ENCODE results near the gene RFX3.

The RFX3 gene

DNA sequence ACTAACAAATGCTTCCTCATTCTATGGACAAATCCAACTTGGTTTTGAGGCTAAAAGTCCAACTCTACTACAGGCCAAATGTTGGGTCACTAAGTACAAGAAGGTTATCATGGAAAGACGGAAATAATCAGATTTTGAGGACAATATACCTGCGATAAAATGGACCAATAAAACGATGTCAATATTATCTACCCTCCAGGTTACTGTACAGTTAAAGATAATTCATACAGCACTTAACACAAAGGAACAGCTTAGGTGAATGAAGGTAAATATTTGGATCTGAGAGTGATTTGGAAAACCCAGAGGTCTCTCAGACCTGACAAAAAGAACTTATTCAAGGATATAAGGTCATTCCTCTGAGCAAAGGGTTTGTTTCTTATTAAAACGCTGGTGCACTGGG is 352.4 kb downstream of the RFX3 start:
- intact Hi-C loops (cut with DNase I; ENCODE audit: low total_unique reads), result no loop called here
- TF ChIP-seq, protein P1, sequence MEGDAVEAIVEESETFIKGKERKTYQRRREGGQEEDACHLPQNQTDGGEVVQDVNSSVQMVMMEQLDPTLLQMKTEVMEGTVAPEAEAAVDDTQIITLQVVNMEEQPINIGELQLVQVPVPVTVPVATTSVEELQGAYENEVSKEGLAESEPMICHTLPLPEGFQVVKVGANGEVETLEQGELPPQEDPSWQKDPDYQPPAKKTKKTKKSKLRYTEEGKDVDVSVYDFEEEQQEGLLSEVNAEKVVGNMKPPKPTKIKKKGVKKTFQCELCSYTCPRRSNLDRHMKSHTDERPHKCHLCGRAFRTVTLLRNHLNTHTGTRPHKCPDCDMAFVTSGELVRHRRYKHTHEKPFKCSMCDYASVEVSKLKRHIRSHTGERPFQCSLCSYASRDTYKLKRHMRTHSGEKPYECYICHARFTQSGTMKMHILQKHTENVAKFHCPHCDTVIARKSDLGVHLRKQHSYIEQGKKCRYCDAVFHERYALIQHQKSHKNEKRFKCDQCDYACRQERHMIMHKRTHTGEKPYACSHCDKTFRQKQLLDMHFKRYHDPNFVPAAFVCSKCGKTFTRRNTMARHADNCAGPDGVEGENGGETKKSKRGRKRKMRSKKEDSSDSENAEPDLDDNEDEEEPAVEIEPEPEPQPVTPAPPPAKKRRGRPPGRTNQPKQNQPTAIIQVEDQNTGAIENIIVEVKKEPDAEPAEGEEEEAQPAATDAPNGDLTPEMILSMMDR (IDR thresholded peaks at IDR 0.05), result no peak

DNA sequence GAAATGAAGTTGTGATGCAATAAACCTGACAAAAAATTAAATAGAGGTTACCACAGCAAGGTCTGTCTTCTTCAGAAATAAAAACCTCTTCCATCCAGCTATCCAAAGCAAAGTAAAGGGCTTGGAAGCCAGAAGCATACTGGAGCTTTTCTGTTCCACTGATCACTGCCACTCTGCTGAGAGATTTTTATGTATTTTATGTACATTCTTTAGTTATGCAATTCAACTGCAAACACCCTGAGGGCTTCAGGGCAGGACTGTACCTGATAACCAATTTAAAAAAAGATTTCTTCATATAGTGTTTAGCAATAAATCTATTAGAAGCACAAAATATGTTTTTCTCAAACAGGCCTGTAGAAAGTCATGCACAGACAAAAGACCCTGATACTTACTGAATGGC is 355.0 kb downstream of the RFX3 start:
- DNase-seq, result no peak
- intact Hi-C loops (cut with DNase I; ENCODE audit: low total_unique reads), result no loop called here
- H3K27ac ChIP-seq, result no peak overlapping the region

More for the DNA sequence above, 352.4 kb downstream of the RFX3 start:
- Histone ChIP-seq H3K4me1 (no peaks in the 10 kb centered on the region), H3K9me3 (no peaks in the 10 kb centered on the region), H3K36me3 (no peaks in the 10 kb centered on the region), H3K4me3 (no peak overlapping the region), H3K27ac (no peak overlapping the region), H3K27me3 (no peaks in the 10 kb centered on the region)
- DNase-seq, result no peak

More for the DNA sequence above, 355.0 kb downstream of the RFX3 start:
- Histone ChIP-seq H3K27me3 (no peaks in the 10 kb centered on the region), H3K4me3 (no peak overlapping the region), H3K36me3 (no peaks in the 10 kb centered on the region), H3K4me1 (no peaks in the 10 kb centered on the region), H3K9me3 (no peaks in the 10 kb centered on the region)
- TF ChIP-seq, protein P1 (IDR thresholded peaks at IDR 0.05), result no peak
